Measurements from ENCODE around the gene C19orf25. TPM values are rescaled to one million over a fixed set of nuclear protein-coding genes. Genes with fewer than 3 reads are reported as not detected.

C19orf25 gene
- total and polyA plus RNA-seq, 4 donors: 24.1 to 42.6 (median 34.5) TPM

GRCh38 chr19:1445185-1445931 lies 33.7 kb downstream of the C19orf25 start:
- DNase-seq (peak; percentile 53 to 76 (median 65)), ATAC-seq (ENCODE audit: insufficient read depth, low FRiP score) (peak; percentile 74)
- peaks cover 6 to 27% (median 15%) of the 10 kb centered on the region in 3 donors for H3K27me3 ChIP-seq (ENCODE audit: control insufficient read depth in 3 of 3, insufficient read depth in 3 of 3, low read length in 2 of 3)
- no peak overlapping the region for H3K27ac ChIP-seq (ENCODE audit: low read depth in 1 of 2, low read length in 1 of 2)
- 2% methylated on average over 49 to 70 of the region's 70 CpGs for WGBS, 2 donors
- H3K36me3 ChIP-seq (ENCODE audit: control insufficient read depth in 4 of 4, insufficient read depth in 4 of 4, low read length in 4 of 4): peaks cover 18 to 22% (median 19%) of the 10 kb centered on the region in 4 donors
- H3K4me3 ChIP-seq: no peak overlapping the region
- TF ChIP-seq, protein P1, sequence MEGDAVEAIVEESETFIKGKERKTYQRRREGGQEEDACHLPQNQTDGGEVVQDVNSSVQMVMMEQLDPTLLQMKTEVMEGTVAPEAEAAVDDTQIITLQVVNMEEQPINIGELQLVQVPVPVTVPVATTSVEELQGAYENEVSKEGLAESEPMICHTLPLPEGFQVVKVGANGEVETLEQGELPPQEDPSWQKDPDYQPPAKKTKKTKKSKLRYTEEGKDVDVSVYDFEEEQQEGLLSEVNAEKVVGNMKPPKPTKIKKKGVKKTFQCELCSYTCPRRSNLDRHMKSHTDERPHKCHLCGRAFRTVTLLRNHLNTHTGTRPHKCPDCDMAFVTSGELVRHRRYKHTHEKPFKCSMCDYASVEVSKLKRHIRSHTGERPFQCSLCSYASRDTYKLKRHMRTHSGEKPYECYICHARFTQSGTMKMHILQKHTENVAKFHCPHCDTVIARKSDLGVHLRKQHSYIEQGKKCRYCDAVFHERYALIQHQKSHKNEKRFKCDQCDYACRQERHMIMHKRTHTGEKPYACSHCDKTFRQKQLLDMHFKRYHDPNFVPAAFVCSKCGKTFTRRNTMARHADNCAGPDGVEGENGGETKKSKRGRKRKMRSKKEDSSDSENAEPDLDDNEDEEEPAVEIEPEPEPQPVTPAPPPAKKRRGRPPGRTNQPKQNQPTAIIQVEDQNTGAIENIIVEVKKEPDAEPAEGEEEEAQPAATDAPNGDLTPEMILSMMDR (IDR thresholded peaks at IDR 0.05; ENCODE audit: control extremely low read depth, extremely low read depth): peak; percentile 84
- no peak overlapping the region for H3K9ac ChIP-seq (ENCODE audit: insufficient read depth in 1 of 2, low read length in 2 of 2)
- peaks cover 0 to 8% (median 0%) of the 10 kb centered on the region in 5 donors for H3K4me1 ChIP-seq (ENCODE audit: control insufficient read depth in 5 of 5, insufficient read depth in 5 of 5, low read length in 5 of 5)
- H3K9me3 ChIP-seq (ENCODE audit: control insufficient read depth in 4 of 4, insufficient read depth in 3 of 4, low read length in 3 of 4): no peaks in the 10 kb centered on the region

DNA sequence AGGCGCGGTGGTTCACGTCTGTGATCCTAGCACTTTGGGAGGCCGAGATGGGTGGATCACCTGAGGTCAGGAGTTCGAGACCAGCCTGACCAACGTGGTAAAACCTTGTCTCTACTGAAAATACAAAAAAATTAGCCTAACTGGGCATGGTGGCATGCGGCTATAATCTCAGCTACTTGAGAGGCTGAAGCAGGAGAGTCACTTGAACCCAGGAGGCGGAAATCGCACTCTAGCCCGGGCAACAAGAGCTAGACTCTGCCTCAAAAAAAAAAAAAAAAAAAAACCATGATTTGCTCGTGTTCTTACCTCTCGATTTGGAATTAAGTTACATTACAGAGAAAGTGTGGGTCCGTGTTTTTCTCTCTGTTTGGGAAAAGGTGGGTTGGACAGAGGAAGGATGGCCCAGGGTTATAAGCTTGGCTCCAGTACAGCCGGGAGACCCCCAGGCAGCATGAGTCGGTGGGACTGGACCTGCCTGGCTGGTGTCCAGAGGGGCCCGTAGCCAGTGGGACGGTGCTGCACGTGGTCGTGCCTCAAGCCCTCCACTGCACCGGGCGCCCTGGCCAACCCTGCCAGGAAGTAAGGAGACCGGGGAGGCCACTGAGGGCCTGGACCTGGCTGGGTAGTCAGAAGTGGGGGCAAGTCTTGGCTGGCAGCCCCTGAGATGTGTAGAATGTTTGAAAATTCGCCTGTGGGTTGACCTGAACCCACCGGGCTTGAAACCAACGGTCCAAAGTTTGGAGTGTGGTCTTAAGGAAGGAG lies 37.2 kb downstream of the C19orf25 start:
- ATAC-seq (ENCODE audit: insufficient read depth, low FRiP score) (no peak), DNase-seq (no peak)
- WGBS, 2 donors: 91% methylated on average over 25 of the region's 25 CpGs
- Histone ChIP-seq H3K27ac (ENCODE audit: low read depth in 1 of 2, low read length in 1 of 2) (no peak overlapping the region), H3K36me3 (ENCODE audit: control insufficient read depth in 4 of 4, insufficient read depth in 4 of 4, low read length in 4 of 4) (peaks cover 19 to 32% (median 28%) of the 10 kb centered on the region in 4 donors), H3K9ac (ENCODE audit: insufficient read depth in 1 of 2, low read length in 2 of 2) (no peak overlapping the region), H3K9me3 (ENCODE audit: control insufficient read depth in 4 of 4, insufficient read depth in 3 of 4, low read length in 3 of 4) (no peaks in the 10 kb centered on the region), H3K27me3 (ENCODE audit: control insufficient read depth in 3 of 3, insufficient read depth in 3 of 3, low read length in 2 of 3) (peaks cover 0 to 3% (median 0%) of the 10 kb centered on the region in 3 donors), H3K4me1 (ENCODE audit: control insufficient read depth in 5 of 5, insufficient read depth in 5 of 5, low read length in 5 of 5) (peaks cover 0 to 21% (median 3%) of the 10 kb centered on the region in 5 donors), H3K4me3 (no peak overlapping the region)
- TF ChIP-seq, protein P1 (IDR thresholded peaks at IDR 0.05; ENCODE audit: control extremely low read depth, extremely low read depth): no peak

- Histone ChIP-seq H3K9me3 (ENCODE audit: control insufficient read depth in 4 of 4, insufficient read depth in 3 of 4, low read length in 3 of 4) (no peaks in the 10 kb centered on the region), H3K27ac (ENCODE audit: low read depth in 1 of 2, low read length in 1 of 2) (no peak overlapping the region), H3K27me3 (ENCODE audit: control insufficient read depth in 3 of 3, insufficient read depth in 3 of 3, low read length in 2 of 3) (peaks cover 0 to 3% (median 0%) of the 10 kb centered on the region in 3 donors), H3K9ac (ENCODE audit: insufficient read depth in 1 of 2, low read length in 2 of 2) (no peak overlapping the region), H3K36me3 (ENCODE audit: control insufficient read depth in 4 of 4, insufficient read depth in 4 of 4, low read length in 4 of 4) (peaks cover 19 to 35% (median 28%) of the 10 kb centered on the region in 4 donors), H3K4me3 (no peak overlapping the region), H3K4me1 (ENCODE audit: control insufficient read depth in 5 of 5, insufficient read depth in 5 of 5, low read length in 5 of 5) (peaks cover 0 to 17% (median 3%) of the 10 kb centered on the region in 5 donors)
- WGBS, 2 donors: 95 to 96% methylated on average over 9 of the region's 9 CpGs
- ATAC-seq (ENCODE audit: insufficient read depth, low FRiP score) (no peak), DNase-seq (no peak)
- TF ChIP-seq, protein P1 (IDR thresholded peaks at IDR 0.05; ENCODE audit: control extremely low read depth, extremely low read depth): no peak
Observed at GRCh38 chr19:1441022-1441426, 38.0 kb downstream of the C19orf25 start.

Measured in lung (tissue), 12 donors.